ENCODE data around the gene PSMG4.
A peak's percentile ranks its signal among the peaks of the same experiment; 100 is the strongest.
"Not testable (repeated sequence)": the region's sequence is repeated elsewhere in the genome, so short reads cannot be mapped to it uniquely, and the experiment has no call there.

PSMG4 gene

DNA sequence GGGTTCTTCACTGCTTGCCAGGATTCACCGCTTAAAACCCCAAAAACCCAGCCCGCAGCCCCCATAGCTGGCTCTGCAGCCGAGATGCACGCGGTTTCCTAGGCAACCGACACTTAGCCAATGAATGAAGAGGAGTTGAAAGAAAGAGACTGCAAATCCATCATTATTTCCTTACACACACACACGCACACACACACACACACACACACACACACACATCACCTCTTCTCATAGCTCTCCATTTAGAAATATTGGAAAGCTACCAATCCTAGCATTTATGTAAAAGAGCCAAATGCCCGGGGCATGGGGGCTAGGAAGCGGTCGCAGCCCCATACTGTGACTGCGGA is 27.9 kb upstream of the PSMG4 start:
- peak; percentile 84 for DNase-seq

- peak; percentile 74 for DNase-seq
These were observed 27.3 kb upstream of the PSMG4 start for GRCh38 chr6:3231247-3232016.

GRCh38 chr6:3232017-3232945 is 26.5 kb upstream of the PSMG4 start:
- peak; percentile 32 for DNase-seq

DNA sequence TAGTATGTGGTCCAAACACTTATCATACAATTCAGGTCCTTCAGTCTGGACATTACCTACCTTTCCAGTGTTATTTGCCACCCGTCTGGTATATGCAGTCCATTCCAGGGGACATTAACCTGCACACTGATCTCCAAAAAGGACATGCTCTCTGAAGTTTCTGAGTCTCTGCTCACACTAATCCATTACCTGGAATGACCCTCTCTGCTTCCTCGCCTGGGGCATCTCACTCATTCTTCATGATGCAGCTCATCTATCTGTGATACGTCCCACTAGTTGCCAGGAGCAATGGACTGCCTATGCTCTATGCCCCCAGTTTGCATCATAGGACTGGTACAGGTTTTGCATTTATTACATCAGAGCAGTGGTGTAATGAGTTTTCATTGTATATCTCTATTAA is 25.4 kb upstream of the PSMG4 start:
- DNase-seq, result no peak

DNA sequence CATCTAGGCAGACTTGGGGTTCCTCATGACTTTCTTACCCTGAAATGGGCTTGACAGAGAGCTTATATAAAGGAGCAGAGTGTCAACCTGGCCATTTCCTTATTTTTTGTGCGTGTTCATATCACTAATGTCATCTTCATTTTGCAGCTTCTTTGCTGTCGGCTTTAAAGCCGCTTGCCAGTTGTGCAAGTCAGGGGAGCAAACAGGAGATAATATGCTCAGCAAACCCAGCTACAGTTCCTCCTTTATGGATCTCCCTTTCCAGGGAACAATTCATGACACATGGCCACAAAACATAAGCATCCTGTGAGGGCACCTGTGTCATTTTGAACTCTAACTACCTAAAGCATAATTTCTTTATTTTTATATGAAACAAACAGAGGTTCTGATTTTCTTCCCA is 24.8 kb upstream of the PSMG4 start:
- no peak for DNase-seq

GRCh38 chr6:3235486-3235885 is 23.3 kb upstream of the PSMG4 start:
- no peak for DNase-seq

DNA sequence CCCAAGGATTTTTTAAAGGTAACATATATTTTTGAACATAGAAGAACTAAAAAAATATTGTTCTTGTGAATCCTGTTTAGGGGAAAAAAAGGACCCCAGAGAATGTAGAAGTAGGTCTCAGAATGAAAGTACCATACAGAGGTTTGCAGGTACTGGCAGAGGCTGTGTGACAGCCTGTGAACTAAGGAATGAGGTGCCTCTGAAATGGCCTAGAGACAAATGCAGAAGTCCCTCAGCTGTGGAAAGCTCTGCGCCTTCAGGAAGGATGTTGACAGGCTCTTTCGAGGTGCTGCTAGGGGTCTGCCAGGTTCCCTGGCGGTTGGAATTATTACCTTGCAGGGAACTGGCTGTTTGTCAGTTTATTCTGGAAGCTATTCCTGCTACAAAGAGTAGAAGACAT is 22.7 kb upstream of the PSMG4 start:
- no peak for DNase-seq

GRCh38 chr6:3237761-3238662 is 20.7 kb upstream of the PSMG4 start:
- no peak for DNase-seq

GRCh38 chr6:3239110-3239830 is 19.5 kb upstream of the PSMG4 start:
- DNase-seq, result no peak

- DNase-seq, result no peak
These were observed 18.2 kb upstream of the PSMG4 start for GRCh38 chr6:3240595-3240994.

DNA sequence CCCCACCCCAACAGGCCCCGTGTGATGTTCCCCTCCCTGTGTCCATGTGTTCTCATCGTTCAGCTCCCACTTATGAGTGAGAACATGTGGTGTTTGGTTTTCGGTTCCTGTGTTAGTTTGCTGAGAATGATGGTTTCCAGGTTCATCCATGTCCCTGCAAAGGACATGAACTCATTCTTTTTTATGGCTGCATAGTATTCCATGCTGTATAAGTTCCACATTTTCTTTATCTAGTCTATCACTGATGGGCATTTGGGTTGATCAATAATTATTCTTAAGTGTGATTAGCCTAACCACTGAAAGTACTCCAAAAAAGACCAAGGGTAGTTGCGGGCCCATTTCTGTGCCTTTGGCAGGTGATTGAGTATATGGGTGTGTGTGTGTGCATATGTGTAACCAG is 17.0 kb upstream of the PSMG4 start:
- not testable (repeated sequence) for DNase-seq

- no peak for DNase-seq
These were observed 16.0 kb upstream of the PSMG4 start for GRCh38 chr6:3242768-3243167.

- no peak for DNase-seq
These were observed 14.5 kb upstream of the PSMG4 start for GRCh38 chr6:3244003-3244831.

GRCh38 chr6:3244832-3245161 is 13.9 kb upstream of the PSMG4 start:
- not testable (repeated sequence) for DNase-seq

GRCh38 chr6:3245216-3245615 is 13.5 kb upstream of the PSMG4 start:
- no peak for DNase-seq

DNA sequence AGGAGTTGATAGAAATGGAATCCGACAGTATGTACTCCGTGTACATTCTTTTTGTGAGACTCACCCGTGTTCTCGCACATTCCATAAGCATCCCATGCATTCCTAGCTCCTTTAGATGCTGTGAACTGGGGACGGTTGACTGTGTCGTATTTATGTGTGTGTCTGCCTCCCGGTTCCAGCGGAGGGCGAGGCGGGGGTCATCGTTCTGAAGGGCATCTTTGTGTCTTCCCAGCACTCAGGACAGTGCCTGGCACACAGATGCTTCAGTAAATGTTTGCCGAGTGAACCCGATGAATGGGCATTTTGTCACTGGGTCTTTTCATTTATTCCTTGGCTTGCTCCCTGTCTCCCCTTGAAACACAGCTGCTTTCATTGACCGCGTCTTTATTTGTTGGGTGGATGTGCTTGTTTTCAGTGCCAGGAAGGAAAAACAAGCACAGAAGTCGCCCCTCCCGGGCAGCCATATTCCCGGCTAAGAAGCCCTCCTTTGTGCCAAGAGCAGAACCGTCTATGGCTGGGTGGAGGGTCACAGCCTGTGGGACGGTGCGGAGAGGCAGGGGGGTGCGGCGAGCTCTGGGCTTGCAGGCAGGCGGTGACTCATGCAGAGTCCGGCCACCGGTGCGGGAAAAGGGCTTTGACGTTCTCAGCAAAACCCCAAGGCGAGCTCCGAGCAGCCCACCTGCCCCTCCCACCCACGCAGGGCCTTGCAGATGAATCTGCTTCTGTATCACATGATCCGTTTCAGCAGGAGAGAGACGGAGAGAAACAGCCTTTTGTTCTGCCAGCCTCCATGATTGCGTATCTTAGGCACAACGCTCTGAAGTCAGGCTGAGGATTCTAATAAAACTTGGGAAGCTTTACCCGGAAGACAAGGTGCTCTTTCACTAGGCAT is 11.2 kb upstream of the PSMG4 start:
- DNase-seq, result no peak

DNA sequence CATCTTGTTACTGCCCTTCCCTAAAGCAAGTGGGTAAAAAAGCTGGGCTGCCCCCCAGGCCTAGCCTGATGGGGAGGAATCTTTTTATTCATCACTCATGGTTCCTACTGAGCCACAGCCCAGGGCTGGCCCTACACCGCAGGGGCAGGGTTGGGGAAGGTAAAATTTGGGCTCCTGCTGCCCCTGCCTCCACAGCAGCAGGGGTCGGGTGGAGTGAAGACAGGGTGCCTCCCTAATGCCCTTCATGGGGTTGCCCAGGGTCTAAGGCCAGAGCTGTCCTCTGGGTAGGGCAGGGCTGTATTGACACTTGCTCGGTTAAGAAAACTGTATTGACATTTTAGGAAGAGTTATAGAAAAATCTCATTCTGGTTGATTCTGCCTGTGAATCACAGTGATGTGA is 8.9 kb upstream of the PSMG4 start:
- DNase-seq, result no peak

- no peak for DNase-seq
These were observed 8.5 kb upstream of the PSMG4 start for GRCh38 chr6:3250231-3250675.

GRCh38 chr6:3251462-3252314 is 7.1 kb upstream of the PSMG4 start:
- DNase-seq, result peak; percentile 74

DNA sequence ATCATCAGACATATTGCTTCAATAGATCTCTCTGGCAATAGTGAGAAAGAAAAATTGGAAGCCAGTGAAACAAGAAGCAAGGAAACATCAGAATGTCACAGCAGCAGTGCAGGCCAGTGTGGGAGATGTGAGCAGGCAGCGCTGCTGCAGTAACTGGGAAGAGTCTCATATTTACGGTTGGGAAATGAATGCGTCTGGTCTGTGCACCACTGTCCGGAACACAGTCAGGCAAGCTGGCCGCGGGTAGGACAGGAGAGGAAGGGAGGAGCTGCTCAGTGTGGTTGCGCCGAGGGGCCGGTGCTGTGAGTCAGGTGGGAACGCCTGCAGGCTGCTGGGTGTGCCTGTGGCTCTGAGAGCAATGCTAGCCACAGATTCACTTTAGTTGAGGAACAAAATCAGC is 6.4 kb upstream of the PSMG4 start:
- DNase-seq, result no peak

Data from NCI-H774 (cell line).